Measurements from ENCODE around the gene COA3. TPM values are rescaled to one million over a fixed set of nuclear protein-coding genes. Genes with fewer than 3 reads are reported as not detected.

The COA3 gene
- total RNA-seq, 4 donors from 2014 or later, result 39.9 to 82.7 (median 71.2) TPM

GRCh38 chr17:42781639-42782165 is 16.8 kb downstream of the COA3 start:
- TF ChIP-seq, protein P1, sequence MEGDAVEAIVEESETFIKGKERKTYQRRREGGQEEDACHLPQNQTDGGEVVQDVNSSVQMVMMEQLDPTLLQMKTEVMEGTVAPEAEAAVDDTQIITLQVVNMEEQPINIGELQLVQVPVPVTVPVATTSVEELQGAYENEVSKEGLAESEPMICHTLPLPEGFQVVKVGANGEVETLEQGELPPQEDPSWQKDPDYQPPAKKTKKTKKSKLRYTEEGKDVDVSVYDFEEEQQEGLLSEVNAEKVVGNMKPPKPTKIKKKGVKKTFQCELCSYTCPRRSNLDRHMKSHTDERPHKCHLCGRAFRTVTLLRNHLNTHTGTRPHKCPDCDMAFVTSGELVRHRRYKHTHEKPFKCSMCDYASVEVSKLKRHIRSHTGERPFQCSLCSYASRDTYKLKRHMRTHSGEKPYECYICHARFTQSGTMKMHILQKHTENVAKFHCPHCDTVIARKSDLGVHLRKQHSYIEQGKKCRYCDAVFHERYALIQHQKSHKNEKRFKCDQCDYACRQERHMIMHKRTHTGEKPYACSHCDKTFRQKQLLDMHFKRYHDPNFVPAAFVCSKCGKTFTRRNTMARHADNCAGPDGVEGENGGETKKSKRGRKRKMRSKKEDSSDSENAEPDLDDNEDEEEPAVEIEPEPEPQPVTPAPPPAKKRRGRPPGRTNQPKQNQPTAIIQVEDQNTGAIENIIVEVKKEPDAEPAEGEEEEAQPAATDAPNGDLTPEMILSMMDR (IDR thresholded peaks at IDR 0.05), result no peak
- DNase-seq (ENCODE audit: low spot score), result no peak
- ATAC-seq (ENCODE audit: low FRiP score), result no peak

DNA sequence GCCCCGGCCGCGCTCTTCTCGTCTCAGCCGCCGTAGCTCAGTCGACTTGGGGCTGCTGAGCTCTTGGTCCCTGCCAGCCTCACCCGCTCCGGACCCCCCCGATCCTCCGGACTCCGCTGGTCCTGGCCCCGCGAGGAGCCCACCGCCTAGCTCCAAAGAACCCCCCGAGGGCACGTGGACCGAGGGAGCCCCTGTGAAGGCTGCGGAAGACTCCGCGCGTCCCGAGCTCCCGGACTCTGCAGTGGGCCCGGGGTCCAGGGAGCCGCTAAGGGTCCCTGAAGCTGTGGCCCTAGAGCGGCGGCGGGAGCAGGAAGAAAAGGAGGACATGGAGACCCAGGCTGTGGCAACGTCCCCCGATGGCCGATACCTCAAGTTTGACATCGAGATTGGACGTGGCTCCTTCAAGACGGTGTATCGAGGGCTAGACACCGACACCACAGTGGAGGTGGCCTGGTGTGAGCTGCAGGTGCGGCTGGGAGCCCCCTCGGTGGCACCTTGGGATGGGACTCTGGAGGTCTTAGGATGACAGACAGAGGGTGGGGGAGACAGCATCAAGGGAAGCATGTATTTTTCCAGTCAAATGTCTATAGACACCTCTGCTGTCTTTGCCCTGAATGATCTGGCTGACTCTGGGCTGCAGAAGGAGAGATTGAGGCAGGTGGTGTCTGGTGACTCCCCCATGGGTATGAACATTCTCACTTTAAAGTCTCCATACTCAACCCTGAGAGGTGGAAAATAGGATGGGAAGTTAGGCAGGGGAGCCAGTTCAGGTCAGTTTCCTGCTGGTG is 17.5 kb downstream of the COA3 start:
- TF ChIP-seq, protein P1 (IDR thresholded peaks at IDR 0.05), result no peak
- no peak for DNase-seq (ENCODE audit: low spot score)
- peak; percentile 11 for ATAC-seq (ENCODE audit: low FRiP score)

DNA sequence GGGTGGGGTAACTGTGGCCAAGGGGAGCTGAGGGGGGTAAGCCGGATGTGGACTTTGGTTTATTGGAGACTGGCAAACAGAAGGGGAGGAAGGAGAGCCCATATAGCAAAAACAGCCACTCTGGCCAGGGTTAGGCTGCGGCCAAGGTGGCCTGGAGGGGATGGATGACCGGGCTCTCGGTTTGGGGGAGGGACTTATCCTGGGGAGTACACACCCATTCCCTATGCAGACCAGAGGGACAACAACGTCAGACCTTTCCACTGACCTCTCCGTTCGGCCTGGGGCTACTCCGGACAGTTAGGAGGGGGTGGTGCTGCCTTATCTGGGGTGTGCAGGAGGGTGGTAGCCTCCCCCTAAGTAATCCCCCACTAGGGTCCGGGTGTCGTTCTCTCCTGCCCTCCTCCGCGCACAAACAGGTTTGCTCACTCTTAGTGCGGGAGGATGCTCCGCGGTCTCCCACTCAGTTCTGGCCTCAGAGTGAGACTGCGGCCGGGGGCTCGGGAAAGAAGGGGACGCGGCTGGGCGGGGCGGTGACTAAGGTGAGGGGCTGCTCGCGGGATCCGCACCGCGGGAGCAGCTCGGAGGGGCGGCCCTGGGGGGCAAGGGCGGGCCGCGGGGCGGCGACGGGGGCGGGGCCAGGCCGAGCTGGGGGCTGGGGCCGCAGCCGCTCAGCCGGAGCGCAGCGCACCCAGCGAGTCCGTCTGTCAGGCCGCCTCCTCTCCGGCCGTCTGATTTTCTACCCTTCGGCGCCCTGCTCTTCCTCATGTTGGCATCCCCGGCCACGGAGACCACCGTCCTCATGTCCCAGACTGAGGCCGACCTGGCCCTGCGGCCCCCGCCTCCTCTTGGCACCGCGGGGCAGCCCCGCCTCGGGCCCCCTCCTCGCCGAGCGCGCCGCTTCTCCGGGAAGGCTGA is 18.3 kb downstream of the COA3 start, which contains the start of gene WNK4:
TSS of gene WNK4 (plus strand) at position 675 of the 915 bp plus-strand sequence. CDS start at position 764, 89 bp downstream.
- ATAC-seq (ENCODE audit: low FRiP score) (peak; percentile 74), DNase-seq (ENCODE audit: low spot score) (no peak)
- TF ChIP-seq, protein P1 (IDR thresholded peaks at IDR 0.05), result no peak

GRCh38 chr17:42779304-42779935 is 19.1 kb downstream of the COA3 start:
- TF ChIP-seq, protein P1 (IDR thresholded peaks at IDR 0.05), result no peak
- ATAC-seq (ENCODE audit: low FRiP score) (no peak), DNase-seq (ENCODE audit: low spot score) (no peak)

- TF ChIP-seq, protein P1 (IDR thresholded peaks at IDR 0.05), result no peak
- DNase-seq (ENCODE audit: low spot score) (no peak), ATAC-seq (ENCODE audit: low FRiP score) (no peak)
These were observed 19.9 kb downstream of the COA3 start for GRCh38 chr17:42778570-42778969.

DNA sequence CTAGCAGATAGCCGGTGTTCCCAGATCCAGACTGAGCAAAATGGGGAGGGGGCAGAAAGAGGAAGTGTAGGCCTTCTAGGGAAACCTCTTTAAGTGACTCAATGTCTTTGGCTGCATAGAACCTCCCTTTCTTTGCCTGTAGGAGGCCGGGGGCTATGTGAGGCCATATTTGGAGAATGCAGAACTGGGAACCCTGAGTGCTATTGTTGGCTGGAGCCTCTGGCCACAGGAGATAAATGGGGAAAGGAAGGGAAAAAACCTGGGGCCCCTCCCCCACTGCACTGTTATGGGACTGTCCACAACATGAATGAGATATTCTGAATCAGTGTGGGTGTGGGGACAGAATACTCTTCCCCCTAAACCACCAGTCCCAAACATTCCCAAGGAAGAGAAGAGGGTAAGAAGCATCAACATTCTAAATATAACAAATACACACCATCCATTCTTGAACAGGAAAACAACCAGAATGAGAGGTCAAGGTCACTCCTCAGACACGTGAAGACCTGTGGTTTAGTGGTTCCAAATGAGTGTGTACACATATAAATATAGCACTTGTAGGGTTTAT is 22.9 kb downstream of the COA3 start:
- TF ChIP-seq, protein P1 (IDR thresholded peaks at IDR 0.05), result no peak

More for the DNA sequence above, 22.9 kb downstream of the COA3 start:
- DNase-seq (ENCODE audit: low spot score) (no peak), ATAC-seq (ENCODE audit: low FRiP score) (no peak)
